Ecto neural progenitor cell (in vitro differentiated cells): ENCODE measurements around the gene CHAMP1.

Source experiments
- DNase-seq: peaks from one replicate; pipeline ENCODE4 v3.0.0-alpha.2; 2018; ENCODE audit warnings: low spot score

CHAMP1 gene

GRCh38 chr13:114298866-114299265 is 15.4 kb upstream of the CHAMP1 start:
- no peak for DNase-seq

GRCh38 chr13:114299604-114300305 is 14.5 kb upstream of the CHAMP1 start:
- DNase-seq: no peak

GRCh38 chr13:114303700-114304327 is 10.5 kb upstream of the CHAMP1 start:
- DNase-seq: no peak

GRCh38 chr13:114304346-114305034 is 9.8 kb upstream of the CHAMP1 start:
- DNase-seq: no peak

- no peak for DNase-seq
These were observed 5.2 kb upstream of the CHAMP1 start for GRCh38 chr13:114309086-114309485.

GRCh38 chr13:114309806-114310410 is 4.4 kb upstream of the CHAMP1 start:
- no peak for DNase-seq

- no peak for DNase-seq
These were observed 3.3 kb upstream of the CHAMP1 start for GRCh38 chr13:114310956-114311355.

GRCh38 chr13:114311387-114311786 is 2.9 kb upstream of the CHAMP1 start:
- no peak for DNase-seq

- DNase-seq: no peak
These were observed 2.4 kb upstream of the CHAMP1 start for GRCh38 chr13:114311908-114312307.

- no peak for DNase-seq
These were observed 1.0 kb upstream of the CHAMP1 start for GRCh38 chr13:114313061-114313860.

GRCh38 chr13:114315074-114315785 is 927 bp downstream of the CHAMP1 start:
- no peak for DNase-seq

- no peak for DNase-seq
These were observed 4.3 kb downstream of the CHAMP1 start for GRCh38 chr13:114318624-114319023.

GRCh38 chr13:114319441-114319913 is 5.2 kb downstream of the CHAMP1 start:
- DNase-seq: no peak

GRCh38 chr13:114320065-114320464 is 5.8 kb downstream of the CHAMP1 start:
- DNase-seq: no peak

- no peak for DNase-seq
These were observed 7.0 kb downstream of the CHAMP1 start for GRCh38 chr13:114321256-114321655.

- DNase-seq: no peak
These were observed 9.0 kb downstream of the CHAMP1 start for GRCh38 chr13:114323349-114323748.

GRCh38 chr13:114324334-114324733 is 10.0 kb downstream of the CHAMP1 start:
- no peak for DNase-seq

- DNase-seq: no peak
These were observed 11.4 kb downstream of the CHAMP1 start for GRCh38 chr13:114325729-114326128.

- DNase-seq: no peak
These were observed 13.7 kb downstream of the CHAMP1 start for GRCh38 chr13:114328034-114328433.

- DNase-seq: no peak
These were observed 14.3 kb downstream of the CHAMP1 start for GRCh38 chr13:114328595-114328994.

GRCh38 chr13:114330086-114330485 is 15.8 kb downstream of the CHAMP1 start:
- DNase-seq: no peak
